ENCODE results near the gene AGBL1.

Gene AGBL1

GRCh38 chr15:86610038-86610437 lies 530.4 kb downstream of the AGBL1 start:
- no peak for TF ChIP-seq CTCF (IDR thresholded peaks at IDR 0.05; ENCODE audit: low read length, missing control alignments)
- no peak for DNase-seq (ENCODE audit: low read depth)
- no peak overlapping the region for H3K4me3 ChIP-seq (replicated peaks; ENCODE audit: low read depth, low read length)

- DNase-seq (ENCODE audit: low read depth), result no peak
- no peak overlapping the region for H3K4me3 ChIP-seq (replicated peaks; ENCODE audit: low read depth, low read length)
- no peak for TF ChIP-seq CTCF (IDR thresholded peaks at IDR 0.05; ENCODE audit: low read length, missing control alignments)
Measured at GRCh38 chr15:86611417-86612040, 531.9 kb downstream of the AGBL1 start.

- H3K4me3 ChIP-seq (replicated peaks; ENCODE audit: low read depth, low read length), result no peak overlapping the region
- DNase-seq (ENCODE audit: low read depth), result no peak
- no peak for TF ChIP-seq CTCF (IDR thresholded peaks at IDR 0.05; ENCODE audit: low read length, missing control alignments)
Measured at GRCh38 chr15:86615411-86615810, 535.7 kb downstream of the AGBL1 start.

- DNase-seq (ENCODE audit: low read depth), result no peak
- H3K4me3 ChIP-seq (replicated peaks; ENCODE audit: low read depth, low read length), result no peak overlapping the region
- TF ChIP-seq CTCF (IDR thresholded peaks at IDR 0.05; ENCODE audit: low read length, missing control alignments), result no peak
Measured at GRCh38 chr15:86615816-86616215, 536.1 kb downstream of the AGBL1 start.

- DNase-seq (ENCODE audit: low read depth), result no peak
- no peak overlapping the region for H3K4me3 ChIP-seq (replicated peaks; ENCODE audit: low read depth, low read length)
- TF ChIP-seq CTCF (IDR thresholded peaks at IDR 0.05; ENCODE audit: low read length, missing control alignments), result no peak
Measured at GRCh38 chr15:86616771-86617170, 537.1 kb downstream of the AGBL1 start.

GRCh38 chr15:86620157-86620556 lies 540.5 kb downstream of the AGBL1 start:
- no peak for DNase-seq (ENCODE audit: low read depth)
- TF ChIP-seq CTCF (IDR thresholded peaks at IDR 0.05; ENCODE audit: low read length, missing control alignments), result no peak
- no peak overlapping the region for H3K4me3 ChIP-seq (replicated peaks; ENCODE audit: low read depth, low read length)

GRCh38 chr15:86620641-86621349 lies 541.1 kb downstream of the AGBL1 start:
- no peak for DNase-seq (ENCODE audit: low read depth)
- TF ChIP-seq CTCF (IDR thresholded peaks at IDR 0.05; ENCODE audit: low read length, missing control alignments), result no peak
- H3K4me3 ChIP-seq (replicated peaks; ENCODE audit: low read depth, low read length), result no peak overlapping the region

Measured in fibroblast of pulmonary artery (primary cell).